NCI-H774 (cell line): ENCODE results near the gene NUP214.

Experiments used
- DNase-seq: peaks from one replicate; lab custom pipeline; 2025; lab: John Stamatoyannopoulos, UW

The NUP214 gene

GRCh38 chr9:131277287-131277909, 152.0 kb downstream of the NUP214 start:
- no peak for DNase-seq

GRCh38 chr9:131277910-131278701, 152.7 kb downstream of the NUP214 start:
- peak; percentile 81 for DNase-seq

DNA sequence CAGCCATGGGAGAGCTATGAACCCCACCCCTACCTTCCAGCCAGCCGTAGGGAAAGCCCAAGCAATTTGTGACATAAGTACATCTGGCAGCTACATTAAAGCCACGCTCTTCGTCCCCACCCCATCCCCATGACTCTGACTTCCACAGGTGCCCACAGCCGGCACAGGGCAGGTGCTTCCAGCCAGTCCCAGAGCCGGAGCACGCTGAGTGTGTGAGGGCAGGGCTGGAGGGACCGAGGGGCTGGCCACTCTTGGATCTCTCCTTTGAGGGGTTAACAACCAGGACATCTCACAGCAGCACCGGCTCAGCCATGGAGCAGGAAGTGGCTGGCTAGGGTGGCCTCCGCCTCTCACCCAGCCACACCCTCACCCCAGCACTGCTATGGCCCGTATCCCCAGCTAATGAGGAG, 153.3 kb downstream of the NUP214 start:
- DNase-seq, result no peak

DNA sequence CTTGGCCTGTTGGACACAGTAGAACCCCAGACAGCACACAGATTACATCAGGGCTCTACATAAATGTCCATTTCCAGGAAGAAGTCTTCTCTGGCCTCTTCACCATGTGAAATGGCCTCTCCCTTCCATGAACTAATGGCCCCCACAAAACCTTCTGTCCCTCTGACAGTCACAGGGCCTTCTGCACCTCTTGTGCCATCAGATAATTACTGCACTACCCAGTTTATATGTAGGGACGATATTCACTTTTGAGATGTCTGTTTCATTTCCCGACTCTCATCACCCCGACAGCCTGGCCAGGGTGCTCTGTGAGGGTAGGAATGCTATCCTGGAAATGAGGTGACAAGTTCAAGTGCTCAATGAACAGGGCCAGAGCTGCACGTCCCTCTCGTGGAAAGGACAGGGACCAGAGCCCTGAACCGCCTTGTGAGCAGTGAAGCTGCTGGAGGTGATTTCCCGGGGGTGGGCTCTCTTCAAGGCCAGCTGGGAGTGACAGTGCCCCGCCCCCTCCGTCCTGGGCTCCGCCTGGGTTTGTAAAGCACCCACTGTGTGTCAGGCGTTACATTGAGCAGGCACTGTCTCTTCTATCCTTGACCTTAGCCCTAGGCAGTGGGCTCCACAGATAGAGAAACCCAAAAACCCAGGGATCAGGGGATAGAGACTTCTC, 153.9 kb downstream of the NUP214 start:
- DNase-seq, result no peak

GRCh38 chr9:131279863-131280570, 154.6 kb downstream of the NUP214 start:
- DNase-seq, result no peak

GRCh38 chr9:131280660-131281059, 155.3 kb downstream of the NUP214 start:
- DNase-seq, result no peak

DNA sequence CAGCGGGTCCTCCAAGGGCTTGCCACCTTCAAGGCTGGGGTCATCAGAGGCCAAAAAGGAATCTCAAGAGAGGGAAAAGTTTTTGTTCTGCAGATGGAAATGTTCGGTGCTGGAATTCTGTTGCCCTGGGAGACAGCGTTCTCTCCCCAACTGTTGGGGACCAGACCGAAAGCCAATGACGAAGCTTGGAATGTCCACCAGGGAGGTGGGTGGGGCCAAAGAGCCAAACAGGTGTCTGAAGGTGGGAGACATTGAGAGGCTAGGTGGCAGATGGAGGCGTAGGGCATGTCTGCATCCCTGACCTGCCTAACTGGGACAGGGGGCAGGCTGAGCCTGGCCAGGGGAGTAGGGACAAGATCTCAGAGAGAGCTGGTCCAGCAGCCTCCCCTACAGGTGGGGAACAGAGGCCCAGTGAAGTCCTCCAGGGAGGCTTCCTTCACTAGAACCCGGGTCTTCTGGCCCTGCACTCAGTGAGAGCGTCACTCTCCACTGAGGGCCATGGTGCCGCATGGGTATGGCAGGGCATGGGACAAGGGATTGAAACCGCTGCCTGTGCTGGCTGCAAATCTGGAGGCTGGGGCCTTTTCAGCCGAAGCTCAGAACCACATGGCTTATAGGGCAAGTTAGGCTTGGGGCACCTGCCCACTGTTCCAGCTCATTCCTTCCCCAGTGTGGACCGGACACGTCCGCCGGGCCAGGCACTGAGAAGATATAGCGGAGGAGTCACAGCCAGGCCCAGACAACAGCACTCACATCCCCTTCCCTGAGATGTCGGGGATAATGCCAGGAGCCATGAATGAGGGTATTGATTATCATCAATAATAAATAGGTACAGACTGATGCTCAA, 156.0 kb downstream of the NUP214 start:
- no peak for DNase-seq

GRCh38 chr9:131282175-131282574, 156.8 kb downstream of the NUP214 start:
- DNase-seq, result no peak

GRCh38 chr9:131282688-131283422, 157.5 kb downstream of the NUP214 start:
- DNase-seq, result no peak
